Melanocyte of skin (primary cell): ENCODE measurements around the gene FSTL3. TPM values are rescaled to one million over a fixed set of nuclear protein-coding genes. Genes with fewer than 3 reads are reported as not detected.

Experiments used
- total RNA-seq, 2 donors: library from RNA; depleted of rRNA; stranded (reverse); fragments of >200 nt; gene quantifications; 2 replicates each; pipeline ENCODE4 v1.2.3, GENCODE V29; 2012

Gene FSTL3
- total RNA-seq, result 10 to 100 TPM; 18.6 to 54.0 TPM

GRCh38 chr19:676339-677105 lies at the start of gene FSTL3:
FSTL3 (plus strand) TSS chr19:676392; CDS start chr19:676424, 32 bp downstream.

DNA sequence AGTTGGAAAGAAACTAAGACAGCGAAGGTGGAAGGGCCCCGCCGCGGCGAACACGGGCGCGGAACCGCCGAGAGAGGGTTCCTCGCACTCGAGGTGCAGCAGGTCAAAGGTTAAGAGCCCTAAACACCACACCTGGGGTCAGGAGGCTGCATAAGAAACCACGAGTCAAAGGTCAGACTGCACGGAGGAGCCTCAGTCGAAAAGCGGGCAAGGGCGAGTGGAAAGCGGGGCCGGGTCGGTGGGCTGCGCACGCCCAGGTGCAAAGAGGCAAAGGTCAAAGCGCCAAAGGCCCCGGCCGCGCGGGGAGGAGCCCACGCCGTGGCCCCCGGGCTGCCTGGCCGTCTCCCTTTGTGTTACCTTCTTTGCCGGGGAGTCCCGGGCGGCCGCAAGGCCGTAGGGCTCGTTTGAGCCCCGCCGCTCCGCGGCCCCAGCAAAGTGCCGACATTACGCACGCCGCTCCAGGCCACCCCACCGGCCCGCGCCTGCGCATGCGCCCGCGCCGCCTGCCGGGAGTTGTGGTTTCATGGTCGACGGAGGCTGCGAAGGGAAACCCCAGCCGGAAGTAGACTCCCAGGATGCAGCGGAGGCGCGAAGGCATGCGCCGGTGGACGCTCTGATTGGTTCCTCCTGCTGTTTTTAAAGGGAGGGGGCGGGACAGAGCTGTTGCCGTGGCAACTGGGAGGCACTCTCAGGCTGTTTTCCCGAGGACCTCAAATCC lies 43.0 kb upstream of the FSTL3 start, which contains the start of gene POLRMT:
Gene POLRMT, minus strand, starts transcription at position 470 of the 718 bp plus-strand sequence. Its CDS starts 25 bp downstream, at position 445.

GRCh38 chr19:639253-640160 lies 36.7 kb upstream of the FSTL3 start, which contains the start of gene FGF22:
FGF22 (plus strand) TSS chr19:639879; CDS start chr19:639926, 47 bp downstream.

DNA sequence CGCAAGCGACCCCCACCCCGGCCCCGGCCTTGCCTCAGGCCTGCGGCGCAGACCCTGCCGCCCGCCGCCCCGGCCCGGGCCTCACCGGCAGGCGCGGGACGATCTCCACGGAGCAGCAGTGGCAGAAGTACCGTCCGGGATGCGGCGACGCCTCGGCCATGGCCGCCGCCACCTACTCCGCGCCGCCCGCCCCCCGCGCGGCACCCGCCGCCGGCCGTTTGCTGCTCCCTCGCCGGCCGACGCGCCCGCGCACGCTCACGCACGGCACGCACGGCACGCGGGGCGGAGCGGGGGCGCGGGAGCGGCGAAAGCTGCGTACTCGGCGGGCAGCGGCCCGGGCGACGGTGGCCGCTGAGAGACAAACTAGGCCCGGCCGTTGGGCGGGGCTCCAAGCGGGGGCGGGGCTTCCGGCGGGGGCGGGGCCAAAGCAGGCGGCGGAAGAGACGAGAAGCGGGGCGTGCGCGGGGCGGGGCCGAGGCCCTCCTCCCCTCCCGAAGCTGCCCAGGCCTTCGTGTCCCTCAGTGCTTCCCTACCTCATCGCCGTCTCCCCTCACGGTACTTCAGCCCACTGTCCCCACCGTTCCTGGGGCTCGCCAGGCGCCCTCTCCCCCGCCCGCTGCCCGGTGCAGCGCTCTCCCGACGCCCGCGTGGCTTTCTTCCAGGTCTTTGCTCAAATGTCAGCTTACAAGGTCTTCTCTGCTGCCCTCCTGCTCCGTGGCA lies 13.1 kb upstream of the FSTL3 start, which contains the start of gene RNF126:
Gene RNF126, minus strand, starts transcription at position 253 of the 720 bp plus-strand sequence. Its CDS starts 93 bp downstream, at position 160.

GRCh38 chr19:695352-695949 lies 19.3 kb downstream of the FSTL3 start, which contains the start of gene PRSS57:
PRSS57 (minus strand) TSS chr19:695452; CDS start chr19:695430, 22 bp downstream.

GRCh38 chr19:708154-709143 lies 32.3 kb downstream of the FSTL3 start, which contains the start of gene PALM:
PALM (plus strand) TSS chr19:708935; CDS start chr19:709147, 212 bp downstream.

Other genes starting within 250 kb of the FSTL3 start
- gene SHC2, start 215.4 kb upstream of the FSTL3 start, total RNA-seq, result 1 to 10 TPM in 1 of 2 donors, not detected in 1; 1.0 TPM
- gene MADCAM1, start 179.9 kb upstream of the FSTL3 start, total RNA-seq, result under 1 TPM; under 0.01 to 0.33 TPM
- 10 to 100 TPM; 31.0 to 31.7 TPM for gene TPGS1, start 168.9 kb upstream of the FSTL3 start, total RNA-seq
- 10 to 100 TPM; 34.4 to 60.3 TPM for gene CDC34, start 144.6 kb upstream of the FSTL3 start, total RNA-seq
- gene GZMM, start 132.3 kb upstream of the FSTL3 start, total RNA-seq, result not detected
- gene BSG, start 103.8 kb upstream of the FSTL3 start, total RNA-seq, result 100 to 1,000 TPM; 294 to 345 TPM
- under 1 TPM; 0.67 to 0.69 TPM for gene HCN2, start 86.5 kb upstream of the FSTL3 start, total RNA-seq
- gene POLRMT, start 42.9 kb upstream of the FSTL3 start, total RNA-seq, result 10 to 100 TPM; 23.4 to 38.0 TPM
- gene FGF22, start 36.5 kb upstream of the FSTL3 start, total RNA-seq, result not detected
- gene RNF126, start 13.2 kb upstream of the FSTL3 start, total RNA-seq, result 10 to 100 TPM; 53.3 to 78.6 TPM
- gene PRSS57, start 19.1 kb downstream of the FSTL3 start, total RNA-seq, result not detected
- gene PALM, start 32.5 kb downstream of the FSTL3 start, total RNA-seq, result 10 to 100 TPM in 1 of 2 donors, 1 to 10 TPM in 1; 6.0 to 10.3 TPM
- not detected for gene MISP, start 74.7 kb downstream of the FSTL3 start, total RNA-seq
- gene PTBP1, start 121.1 kb downstream of the FSTL3 start, total RNA-seq, result 100 to 1,000 TPM; 124 to 198 TPM
- under 1 TPM in 1 of 2 donors, not detected in 1; 0.33 TPM for gene PLPPR3, start 145.6 kb downstream of the FSTL3 start, total RNA-seq
- gene AZU1, start 151.4 kb downstream of the FSTL3 start, total RNA-seq, result not detected
- gene PRTN3, start 164.6 kb downstream of the FSTL3 start, total RNA-seq, result not detected
- not detected for gene ELANE, start 175.9 kb downstream of the FSTL3 start, total RNA-seq
- under 1 TPM in 1 of 2 donors, not detected in 1; 1.00 TPM for gene CFD, start 183.3 kb downstream of the FSTL3 start, total RNA-seq
- gene MED16, start 216.8 kb downstream of the FSTL3 start, total RNA-seq, result 10 to 100 TPM; 22.4 to 23.0 TPM
- not detected for gene RNU6-9, start 217.1 kb downstream of the FSTL3 start, total RNA-seq
- 10 to 100 TPM; 20.6 to 23.3 TPM for gene R3HDM4, start 236.8 kb downstream of the FSTL3 start, total RNA-seq
- gene KISS1R, start 240.9 kb downstream of the FSTL3 start, total RNA-seq, result not detected
- gene ARID3A, start 249.6 kb downstream of the FSTL3 start, total RNA-seq, result 10 to 100 TPM; 11.0 to 12.0 TPM